Suprapubic skin (tissue), 4 donors: ENCODE results near the gene GABBR1. TPM values are rescaled to one million over a fixed set of nuclear protein-coding genes. Genes with fewer than 3 reads are reported as not detected.

ENCODE experiments used
- DNase-seq, 2 donors: peaks; one replicate each; pipeline ENCODE4 v3.0.0-alpha.2; 2019; ENCODE audit warnings: low spot score in 2 of 2
- H3K27ac ChIP-seq: fragments of 200-600 bp; sonication (generic); one replicate; pipeline ENCODE4 v1.5.1; 2019
- H3K27me3 ChIP-seq: fragments of 200-600 bp; sonication (generic); one replicate; pipeline ENCODE4 v1.5.1; 2019
- H3K36me3 ChIP-seq: fragments of 200-600 bp; sonication (generic); one replicate; pipeline ENCODE4 v1.5.1; 2019
- H3K4me1 ChIP-seq: fragments of 200-600 bp; sonication (generic); one replicate; pipeline ENCODE4 v1.5.1; 2019
- H3K4me3 ChIP-seq: fragments of 200-600 bp; sonication (generic); one replicate; pipeline ENCODE4 v1.5.1; 2019; ENCODE audit warnings: mild to moderate bottlenecking
- H3K9me3 ChIP-seq: fragments of 200-600 bp; sonication (generic); one replicate; pipeline ENCODE4 v1.5.1; 2019
- CTCF ChIP-seq, 2 donors: fragments of 200-600 bp in 1 of 2; fragments of 450-650 bp in 1 of 2; sonication (generic) in 1 of 2; IDR thresholded peaks; one replicate each; pipeline ENCODE4 v1.5.1; 2016 to 2019; ENCODE audit warnings: antibody characterized with exemption in 2 of 2, mild to moderate bottlenecking in 1 of 2, moderate library complexity in 1 of 2
- EP300 ChIP-seq: sonication (generic); formaldehyde crosslinking; IDR thresholded peaks from one replicate; pipeline ENCODE4 v1.6.1; 2017; ENCODE audit warnings: antibody characterized with exemption
- POLR2A ChIP-seq, 2 donors: fragments of 450-650 bp; IDR thresholded peaks; one replicate each; pipeline ENCODE4 v1.6.1; 2017; ENCODE audit warnings: antibody characterized with exemption in 2 of 2, mild to moderate bottlenecking in 2 of 2, moderate library complexity in 2 of 2
- POLR2AphosphoS5 ChIP-seq, 3 donors: sonication (generic); formaldehyde crosslinking; IDR thresholded peaks; one replicate each; pipeline ENCODE4 v1.6.1; 2017; ENCODE audit warnings: antibody characterized with exemption in 3 of 3
- WGBS: methylation state at CpG from one replicate; pipeline ENCODE4 v1.1.5; 2018; 5-methylcytosine and 5-hydroxymethylcytosine counted together
- total RNA-seq, 4 donors: library from RNA; depleted of rRNA; stranded (reverse); fragments of >200 nt; gene quantifications; one replicate each; pipeline ENCODE4 v1.1.0, GENCODE V29; 2016

Gene GABBR1
- total RNA-seq, 4 donors from 2014 or later = 16.4 to 78.1 (median 31.1) TPM

DNA sequence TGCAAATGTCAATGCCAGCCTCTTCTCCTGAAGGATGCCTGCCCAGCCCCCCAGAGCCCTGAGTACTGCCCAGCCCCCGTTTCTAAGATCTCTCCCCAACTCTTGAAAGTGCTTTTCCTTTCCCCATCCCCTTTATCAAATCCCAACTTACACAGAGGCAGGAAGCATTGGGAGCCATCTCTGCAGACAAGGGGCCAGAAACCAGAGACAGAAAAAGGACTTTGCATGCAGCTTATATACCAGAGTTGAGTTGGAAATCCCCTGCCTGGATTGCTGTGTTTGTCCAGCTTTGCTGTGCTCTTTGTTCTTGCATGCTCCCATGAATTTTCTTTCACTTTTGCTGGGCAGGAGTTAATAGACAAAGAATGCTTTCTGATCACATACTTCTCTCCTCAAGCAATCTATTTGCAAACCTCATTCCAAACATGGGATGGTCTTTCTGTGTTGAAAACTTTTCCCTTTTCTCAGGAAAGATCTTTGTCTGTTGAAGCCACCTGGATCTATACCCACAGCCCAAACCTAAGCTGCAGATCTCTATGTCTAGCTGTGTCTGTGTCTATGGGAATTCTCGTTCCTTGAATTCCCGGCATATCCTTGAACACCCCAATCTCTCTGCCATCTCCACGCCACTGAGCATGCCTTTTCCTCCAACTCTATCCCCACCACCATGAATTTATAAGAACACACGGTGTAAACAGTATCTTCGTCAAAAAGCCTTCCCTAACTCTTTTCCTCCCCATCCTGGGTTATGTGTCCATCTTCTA is 73.3 kb downstream of the GABBR1 start, which contains the start of gene UBD:
Gene UBD, minus strand, starts transcription at position 209 of the 764 bp plus-strand sequence. Its CDS starts 31 bp downstream, at position 178.
- Histone ChIP-seq H3K4me1 (no peaks in the 10 kb centered on the region), H3K27ac (no peak within 1 kb of the TSS), H3K27me3 (peaks cover 34% of the 10 kb centered on the region), H3K36me3 (no peaks in the 10 kb centered on the region), H3K4me3 (no peak within 1 kb of the TSS), H3K9me3 (no peaks in the 10 kb centered on the region)
- DNase-seq = no peak
- TF ChIP-seq POLR2AphosphoS5 (IDR thresholded peaks at IDR 0.05) (no peak), EP300 (no peak), CTCF (IDR thresholded peaks at IDR 0.05) (no peak), POLR2A (IDR thresholded peaks at IDR 0.05) (no peak)
- WGBS = 84% methylated on average over 6 of the region's 6 CpGs

- Histone ChIP-seq H3K4me1 (peaks cover 4% of the 10 kb centered on the region), H3K27me3 (peaks cover 45% of the 10 kb centered on the region), H3K27ac (no peak overlapping the region), H3K9me3 (no peaks in the 10 kb centered on the region), H3K4me3 (no peak overlapping the region), H3K36me3 (no peaks in the 10 kb centered on the region)
- 91% methylated on average over 11 of the region's 22 CpGs for WGBS
- TF ChIP-seq EP300 (no peak), CTCF (IDR thresholded peaks at IDR 0.05) (no peak), POLR2AphosphoS5 (IDR thresholded peaks at IDR 0.05) (no peak), POLR2A (IDR thresholded peaks at IDR 0.05) (no peak)
- no peak for DNase-seq
These were observed 74.4 kb downstream of the GABBR1 start for GRCh38 chr6:29558439-29559079.

DNA sequence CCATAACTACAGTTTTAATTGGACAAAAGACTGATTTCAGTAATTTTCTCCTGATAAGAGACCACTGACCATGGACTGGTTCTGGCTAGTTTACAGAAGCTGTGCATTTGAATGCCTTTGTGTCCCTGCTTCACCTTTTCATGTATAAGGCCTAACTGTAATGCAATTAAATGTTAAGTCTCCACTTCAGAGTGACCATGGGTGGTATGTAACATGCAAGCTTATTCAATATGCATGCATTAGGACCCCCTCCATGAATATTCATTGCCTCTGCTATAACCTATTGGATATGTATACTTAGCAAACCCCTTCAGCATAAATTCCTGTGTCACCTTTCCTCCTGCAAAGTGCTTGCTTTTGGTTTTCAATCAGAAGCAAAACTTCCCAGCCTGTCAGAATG is 75.7 kb downstream of the GABBR1 start:
- no peaks in the 10 kb centered on the region for H3K36me3 ChIP-seq
- peaks cover 14% of the 10 kb centered on the region for H3K4me1 ChIP-seq
- TF ChIP-seq CTCF (IDR thresholded peaks at IDR 0.05) (no peak), EP300 (no peak), POLR2A (IDR thresholded peaks at IDR 0.05) (no peak), POLR2AphosphoS5 (IDR thresholded peaks at IDR 0.05) (no peak)
- H3K27ac ChIP-seq = no peak overlapping the region
- H3K4me3 ChIP-seq = no peak overlapping the region
- H3K27me3 ChIP-seq = peaks cover 50% of the 10 kb centered on the region
- no peak for DNase-seq
- no peaks in the 10 kb centered on the region for H3K9me3 ChIP-seq

- Histone ChIP-seq H3K36me3 (no peaks in the 10 kb centered on the region), H3K27ac (no peak overlapping the region), H3K4me1 (peaks cover 14% of the 10 kb centered on the region), H3K9me3 (no peaks in the 10 kb centered on the region), H3K27me3 (peaks cover 45% of the 10 kb centered on the region), H3K4me3 (no peak overlapping the region)
- no peak for DNase-seq
- TF ChIP-seq POLR2A (IDR thresholded peaks at IDR 0.05) = no peak
- no peak for TF ChIP-seq POLR2AphosphoS5 (IDR thresholded peaks at IDR 0.05)
- no peak for TF ChIP-seq CTCF (IDR thresholded peaks at IDR 0.05)
- no peak for TF ChIP-seq EP300
- WGBS = 76% methylated on average over 5 of the region's 5 CpGs
These were observed 78.2 kb downstream of the GABBR1 start for GRCh38 chr6:29554764-29555163.
